PC-9 (cell line): ENCODE data around the gene ANKS1B.

ENCODE experiments used
- EZH2 ChIP-seq: fragments of 200-600 bp; sonication (generic); IDR thresholded peaks from 2 replicates; pipeline ENCODE4 v1.8.0; 2017; ENCODE audit warnings: antibody characterized with exemption, low read depth
- TF ChIP-seq, protein P1 (sequence below): fragments of 200-600 bp; sonication (generic); conservative IDR thresholded peaks from 2 replicates; pipeline ENCODE4 v1.6.1; 2017; ENCODE audit warnings: mixed run types, antibody characterized with exemption, mild to moderate bottlenecking, moderate library complexity

DNA sequence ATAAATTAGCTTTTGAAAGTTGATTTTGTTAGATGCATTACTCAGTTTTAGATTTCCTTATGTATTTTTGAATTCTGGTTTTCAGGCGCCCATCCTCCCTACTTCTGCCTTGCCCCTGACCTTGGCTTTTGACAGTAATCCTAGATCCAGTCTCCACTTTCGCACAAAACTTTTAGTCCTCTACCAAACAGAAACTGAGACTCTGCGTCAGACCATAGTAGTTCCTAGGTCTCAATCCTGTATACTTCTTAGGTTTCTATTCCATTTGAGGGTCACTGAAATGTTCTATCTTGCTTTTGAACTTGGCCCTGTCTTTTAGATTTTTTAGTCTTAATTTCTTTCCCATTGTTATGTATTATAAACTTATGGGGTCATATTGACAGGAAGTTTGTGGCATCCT lies 645.1 kb downstream of the ANKS1B start:
- TF ChIP-seq, protein P1, sequence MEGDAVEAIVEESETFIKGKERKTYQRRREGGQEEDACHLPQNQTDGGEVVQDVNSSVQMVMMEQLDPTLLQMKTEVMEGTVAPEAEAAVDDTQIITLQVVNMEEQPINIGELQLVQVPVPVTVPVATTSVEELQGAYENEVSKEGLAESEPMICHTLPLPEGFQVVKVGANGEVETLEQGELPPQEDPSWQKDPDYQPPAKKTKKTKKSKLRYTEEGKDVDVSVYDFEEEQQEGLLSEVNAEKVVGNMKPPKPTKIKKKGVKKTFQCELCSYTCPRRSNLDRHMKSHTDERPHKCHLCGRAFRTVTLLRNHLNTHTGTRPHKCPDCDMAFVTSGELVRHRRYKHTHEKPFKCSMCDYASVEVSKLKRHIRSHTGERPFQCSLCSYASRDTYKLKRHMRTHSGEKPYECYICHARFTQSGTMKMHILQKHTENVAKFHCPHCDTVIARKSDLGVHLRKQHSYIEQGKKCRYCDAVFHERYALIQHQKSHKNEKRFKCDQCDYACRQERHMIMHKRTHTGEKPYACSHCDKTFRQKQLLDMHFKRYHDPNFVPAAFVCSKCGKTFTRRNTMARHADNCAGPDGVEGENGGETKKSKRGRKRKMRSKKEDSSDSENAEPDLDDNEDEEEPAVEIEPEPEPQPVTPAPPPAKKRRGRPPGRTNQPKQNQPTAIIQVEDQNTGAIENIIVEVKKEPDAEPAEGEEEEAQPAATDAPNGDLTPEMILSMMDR, result no peak
- no peak for TF ChIP-seq EZH2
